WTC11 (cell line): Measurements from ENCODE around the gene COG3. TPM values are rescaled to one million over a fixed set of nuclear protein-coding genes. Genes with fewer than 3 reads are reported as not detected.

Source experiments
- ATAC-seq: fragments of 200-7000 bp; cut with Tn5 transposase; 2 replicates; pipeline ENCODE4 v1.10.0; 2021; ENCODE audit warnings: mild to moderate bottlenecking, moderate library complexity
- CTCF ChIA-PET: fragments of 300-600 bp; sonication (Branson Sonifier 250); formaldehyde crosslinking; loops from one replicate; lab custom pipeline; 2021; ENCODE audit warnings: antibody characterized with exemption; lab: Charles Lee
- POLR2A ChIA-PET: fragments of 350-600 bp; sonication (Branson Sonifier 250); formaldehyde crosslinking; loops from one replicate; lab custom pipeline; 2021; ENCODE audit warnings: antibody characterized with exemption; lab: Charles Lee
- DNase-seq: peaks from one replicate; pipeline ENCODE4 v3.0.0; 2021; ENCODE audit warnings: low spot score
- H3K27ac Mint-ChIP-seq: 2 replicates; pipeline ENCODE4 v1.8.0; 2021; ENCODE audit warnings: mixed read lengths
- H3K27me3 Mint-ChIP-seq: 2 replicates; pipeline ENCODE4 v1.8.0; 2021; ENCODE audit warnings: low read depth, mild to moderate bottlenecking, moderate library complexity, mixed read lengths
- H3K36me3 Mint-ChIP-seq: 2 replicates; pipeline ENCODE4 v1.8.0; 2021; ENCODE audit warnings: mixed read lengths
- H3K4me1 Mint-ChIP-seq: 2 replicates; pipeline ENCODE4 v1.8.0; 2022; ENCODE audit warnings: mixed read lengths
- H3K4me3 Mint-ChIP-seq: 2 replicates; pipeline ENCODE4 v1.8.0; 2021; ENCODE audit warnings: mild to moderate bottlenecking, moderate library complexity, mixed read lengths
- H3K9me3 Mint-ChIP-seq: 2 replicates; pipeline ENCODE4 v1.8.0; 2021; ENCODE audit warnings: mixed read lengths
- AR ChIP-seq: fragments of 250-450 bp; sonication (Bioruptor Pico); IDR thresholded peaks from 2 replicates; pipeline ENCODE4 v1.9.0; 2021; ENCODE audit warnings: mild to moderate bottlenecking
- ATF6 ChIP-seq: sonication (generic); formaldehyde crosslinking; IDR thresholded peaks from 2 replicates; pipeline ENCODE4 v1.8.1; 2023; ENCODE audit warnings: mild to moderate bottlenecking, missing genetic modification reagents
- CTCF ChIP-seq: fragments of 200-600 bp; IDR thresholded peaks from 2 replicates; pipeline ENCODE4 v1.8.0; 2022; ENCODE audit warnings: antibody characterized with exemption
- E2F1 ChIP-seq: sonication (generic); formaldehyde crosslinking; IDR thresholded peaks from 2 replicates; pipeline ENCODE4 v1.8.0; 2022; ENCODE audit warnings: mild to moderate bottlenecking, missing genetic modification reagents
- E2F4 ChIP-seq: sonication (generic); formaldehyde crosslinking; IDR thresholded peaks from 2 replicates; pipeline ENCODE4 v1.8.1; 2022; ENCODE audit warnings: low read depth, mild to moderate bottlenecking, moderate library complexity, missing genetic modification reagents, borderline replicate concordance
- FOXK1 ChIP-seq: sonication (generic); formaldehyde crosslinking; IDR thresholded peaks from 2 replicates; pipeline ENCODE4 v1.8.0; 2022; ENCODE audit warnings: mild to moderate bottlenecking, moderate library complexity, missing genetic modification reagents
- FOXP1 ChIP-seq: sonication (generic); formaldehyde crosslinking; IDR thresholded peaks from 2 replicates; pipeline ENCODE4 v1.8.0; 2022; ENCODE audit warnings: missing genetic modification reagents, mild to moderate bottlenecking, moderate library complexity, borderline replicate concordance
- MYBL2 ChIP-seq: sonication (generic); formaldehyde crosslinking; IDR thresholded peaks from 2 replicates; pipeline ENCODE4 v1.8.1; 2023; ENCODE audit warnings: mild to moderate bottlenecking, moderate library complexity, missing genetic modification reagents
- NR1H2 ChIP-seq: sonication (generic); formaldehyde crosslinking; IDR thresholded peaks from 2 replicates; pipeline ENCODE4 v1.9.0; 2021; ENCODE audit warnings: mild to moderate bottlenecking, moderate library complexity, missing genetic modification reagents
- PREB ChIP-seq: sonication (generic); formaldehyde crosslinking; IDR thresholded peaks from 2 replicates; pipeline ENCODE4 v1.8.1; 2022; ENCODE audit warnings: mild to moderate bottlenecking, missing genetic modification reagents, moderate library complexity, borderline replicate concordance
- SMAD3 ChIP-seq: sonication (generic); formaldehyde crosslinking; IDR thresholded peaks from 2 replicates; pipeline ENCODE4 v1.8.0; 2022; ENCODE audit warnings: missing genetic modification reagents, mild to moderate bottlenecking, borderline replicate concordance
- SP1 ChIP-seq: sonication (generic); formaldehyde crosslinking; conservative IDR thresholded peaks from 2 replicates; pipeline ENCODE4 v1.8.1; 2022; ENCODE audit warnings: missing genetic modification reagents
- STAT6 ChIP-seq: sonication (generic); formaldehyde crosslinking; conservative IDR thresholded peaks from 2 replicates; pipeline ENCODE4 v1.8.1; 2023; ENCODE audit warnings: mild to moderate bottlenecking, low read depth, missing genetic modification reagents, moderate library complexity
- ZMAT4 ChIP-seq: fragments of 250-450 bp; sonication (Bioruptor Pico); IDR thresholded peaks from 2 replicates; pipeline ENCODE4 v1.9.0; 2021; ENCODE audit warnings: mild to moderate bottlenecking
- ZNF232 ChIP-seq: sonication (generic); formaldehyde crosslinking; IDR thresholded peaks from 2 replicates; pipeline ENCODE4 v1.8.0; 2022; ENCODE audit warnings: mild to moderate bottlenecking, missing genetic modification reagents
- ZNF317 ChIP-seq: sonication (generic); formaldehyde crosslinking; IDR thresholded peaks from 2 replicates; pipeline ENCODE4 v1.8.1; 2023; ENCODE audit warnings: low read depth, mild to moderate bottlenecking, moderate library complexity, missing genetic modification reagents, borderline replicate concordance
- total RNA-seq: library from RNA; stranded (reverse); gene quantifications from 3 replicates; pipeline ENCODE4 v1.2.3, GENCODE V29; 2021

The COG3 gene
- total RNA-seq, 1 experiment from 2014 or later: 21.6 TPM

- TF ChIP-seq AR (CRISPR knock-in tag) (no peak), NR1H2 (no peak), PREB (CRISPR knock-in tag) (no peak)
Observed at GRCh38 chr13:45415112-45415511, 49.6 kb upstream of the COG3 start (continued).

- ATAC-seq: no peak
- CTCF ChIA-PET: interaction anchor here (1.5 to 2.8 kb wide), 3 partner anchors 23 to 46 kb away, joined by 5 to 17 read pairs (median 7); no protein-coding TSS in a partner anchor
- Mint-ChIP-seq H3K27ac (no peak overlapping the region), H3K27me3 (peaks cover 28% of the 10 kb centered on the region), H3K36me3 (no peaks in the 10 kb centered on the region), H3K4me3 (peak overlapping the region; percentile 86)
- DNase-seq: no peak
- TF ChIP-seq STAT6 (CRISPR knock-in tag) (no peak), E2F1 (no peak), CTCF (no peak), E2F4 (no peak)
- TF ChIP-seq, all 79 proteins: peak for 0
- Mint-ChIP-seq H3K9me3 (no peaks in the 10 kb centered on the region), H3K4me1 (peaks cover 11% of the 10 kb centered on the region)
- POLR2A ChIA-PET: no interaction called here
Observed at GRCh38 chr13:45416516-45417128, 48.1 kb upstream of the COG3 start.

GRCh38 chr13:45417790-45418534, 46.8 kb upstream of the COG3 start, which contains the start of gene SLC25A30:
Gene SLC25A30, minus strand, starts transcription at chr13:45418373. Its CDS starts 6,948 bp downstream, at chr13:45411425.
- ATAC-seq: peak; percentile 97
- H3K27ac Mint-ChIP-seq: peak within 1 kb of the TSS; percentile 93
- POLR2A ChIA-PET: interaction anchor here (0.8 to 1.4 kb wide), 3 partner anchors 24 to 77 kb away, joined by 5 to 6 read pairs (median 6); partner anchors contain the start of genes COG3 and TPT1
- peak; percentile 8; the same call in 1 of the 2 replicates for TF ChIP-seq ZNF317 (CRISPR knock-in tag)
- peak; percentile 44; the same call in 1 of the 2 replicates for TF ChIP-seq MYBL2 (CRISPR knock-in tag)
- TF ChIP-seq FOXK1 (CRISPR knock-in tag): 0 out of 2 replicates have a peak, but pooled peaks have one; percentile 14
- peak; percentile 59; the same call in 1 of the 2 replicates for TF ChIP-seq SMAD3
- no peak for TF ChIP-seq ZMAT4 (CRISPR knock-in tag)
- 0 out of 2 replicates have a peak, but pooled peaks have one; percentile 14 for TF ChIP-seq ZNF232
- TF ChIP-seq ATF6 (CRISPR knock-in tag): no peak
- peak; percentile 54 for TF ChIP-seq SP1 (CRISPR knock-in tag)
- TF ChIP-seq FOXP1 (CRISPR knock-in tag): 0 out of 2 replicates have a peak, but pooled peaks have one; percentile 25

More at GRCh38 chr13:45417790-45418534, 46.8 kb upstream of the COG3 start, which contains the start of gene SLC25A30:
- Mint-ChIP-seq H3K36me3 (no peaks in the 10 kb centered on the region), H3K4me3 (peak within 1 kb of the TSS; percentile 86), H3K27me3 (peaks cover 30% of the 10 kb centered on the region), H3K4me1 (peaks cover 11% of the 10 kb centered on the region), H3K9me3 (no peaks in the 10 kb centered on the region)
- DNase-seq: peak; percentile 96
- CTCF ChIA-PET: interaction anchor here (0.5 to 2.8 kb wide), 11 partner anchors 16 to 699 kb away, joined by 3 to 17 read pairs (median 4); partner anchors contain the start of gene COG3
